ENCODE measurements around the gene EEFSEC.

DNA sequence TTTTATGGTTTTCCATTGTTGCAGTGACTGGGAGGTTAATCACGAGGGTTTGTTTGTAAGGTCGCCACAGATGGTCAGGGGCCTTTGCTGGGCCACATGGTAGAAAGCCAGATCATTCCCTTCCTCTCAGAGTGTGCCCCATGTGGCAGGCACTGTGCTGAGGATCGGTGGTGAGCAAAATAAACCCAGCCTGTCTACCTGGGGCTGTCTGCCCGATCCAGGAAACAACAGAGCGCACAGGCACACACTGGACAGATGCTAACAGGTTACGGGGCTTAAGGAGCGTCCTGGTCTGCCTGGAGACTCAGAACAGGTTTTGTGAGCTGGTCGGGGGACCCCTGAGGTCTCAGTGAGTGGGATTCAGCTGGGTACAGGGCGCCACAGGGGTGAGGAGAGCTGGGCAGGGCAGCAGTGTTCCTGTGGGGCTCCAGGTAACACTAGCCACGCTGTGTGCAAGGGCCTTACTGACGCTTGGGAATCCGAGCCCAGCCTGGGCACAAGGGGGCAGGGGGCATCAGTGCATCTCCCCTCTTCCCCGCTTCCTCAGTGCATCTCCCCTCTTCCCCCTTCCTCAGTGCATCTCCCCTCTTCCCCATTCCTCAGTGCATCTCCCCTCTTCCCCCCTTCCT lies 177.0 kb downstream of the EEFSEC start:
- TF ChIP-seq CTCF (IDR thresholded peaks at IDR 0.05 in 8 of 11, conservative IDR thresholded peaks at IDR 0.05 in 3 of 11) (no peak), POLR2AphosphoS5 (IDR thresholded peaks at IDR 0.05) (no peak), POLR2A (IDR thresholded peaks at IDR 0.05) (no peak)
